Astrocyte (in vitro differentiated cells and primary cell): ENCODE measurements around the gene JAZF1. TPM values are rescaled to one million over a fixed set of nuclear protein-coding genes. Genes with fewer than 3 reads are reported as not detected.

Experiments
- DNase-seq: peaks from one replicate; pipeline ENCODE4 v3.0.0-alpha.2; 2010; ENCODE audit warnings: low read depth
- FAIRE-seq: peaks from 2 replicates; lab custom pipeline; 2011; peaks lifted over from hg19 to GRCh38; lab: Jason Lieb, UNC
- H2AFZ ChIP-seq: 2 replicates; pipeline ENCODE4 v1.6.0; 2012; ENCODE audit warnings: low read depth, low read length, inconsistent platforms
- H3K27ac ChIP-seq: 2 replicates; pipeline ENCODE4 v1.5.1; 2011; ENCODE audit warnings: low read depth, low read length, inconsistent platforms
- H3K27me3 ChIP-seq: 2 replicates; pipeline ENCODE4 v1.6.0; 2011; ENCODE audit warnings: low read length, inconsistent platforms; ENCODE audit not compliant: insufficient read depth
- H3K36me3 ChIP-seq: 2 replicates; pipeline ENCODE4 v1.5.1; 2011; ENCODE audit warnings: low read length, inconsistent platforms; ENCODE audit not compliant: insufficient read depth
- H3K4me1 ChIP-seq: 2 replicates; pipeline ENCODE4 v1.5.1; 2011; ENCODE audit warnings: low read length, inconsistent platforms; ENCODE audit not compliant: insufficient read depth
- H3K4me2 ChIP-seq: 2 replicates; pipeline ENCODE4 v1.6.0; 2012; ENCODE audit warnings: low read length, inconsistent platforms
- H3K4me3 ChIP-seq: 2 replicates; pipeline ENCODE4 v1.5.1; 2011; ENCODE audit warnings: low read depth, mild to moderate bottlenecking, low read length, inconsistent platforms; ENCODE audit not compliant: insufficient read depth
- H3K79me2 ChIP-seq: 2 replicates; pipeline ENCODE4 v1.6.0; 2012; ENCODE audit warnings: mild to moderate bottlenecking, low read length, inconsistent platforms; ENCODE audit not compliant: insufficient read depth
- H3K9ac ChIP-seq: 2 replicates; pipeline ENCODE4 v1.6.0; 2012; ENCODE audit warnings: mild to moderate bottlenecking, low read length, inconsistent platforms
- H3K9me3 ChIP-seq: 2 replicates; pipeline ENCODE4 v1.5.1; 2012; ENCODE audit warnings: low read depth, mild to moderate bottlenecking, low read length, inconsistent platforms; ENCODE audit not compliant: insufficient read depth
- H4K20me1 ChIP-seq: 2 replicates; pipeline ENCODE4 v1.6.0; 2012; ENCODE audit warnings: low read length, inconsistent platforms; ENCODE audit not compliant: insufficient read depth
- H3K27ac Mint-ChIP-seq: one replicate; pipeline ENCODE4 v1.8.0; 2021; ENCODE audit warnings: mild to moderate bottlenecking, mixed read lengths; ENCODE audit not compliant: unreplicated experiment
- H3K27me3 Mint-ChIP-seq: one replicate; pipeline ENCODE4 v1.8.0; 2021; ENCODE audit warnings: low read depth, mixed read lengths; ENCODE audit not compliant: unreplicated experiment
- H3K36me3 Mint-ChIP-seq: one replicate; pipeline ENCODE4 v1.8.0; 2021; ENCODE audit warnings: low read depth, mixed read lengths; ENCODE audit not compliant: unreplicated experiment
- H3K4me1 Mint-ChIP-seq: one replicate; pipeline ENCODE4 v1.8.0; 2021; ENCODE audit warnings: low read depth, mixed read lengths; ENCODE audit not compliant: unreplicated experiment
- H3K4me3 Mint-ChIP-seq: one replicate; pipeline ENCODE4 v1.8.0; 2021; ENCODE audit warnings: mild to moderate bottlenecking, moderate library complexity, mixed read lengths; ENCODE audit not compliant: unreplicated experiment
- H3K9me3 Mint-ChIP-seq: one replicate; pipeline ENCODE4 v1.8.0; 2021; ENCODE audit warnings: mild to moderate bottlenecking, mixed read lengths; ENCODE audit not compliant: unreplicated experiment
- EZH2 ChIP-seq: IDR thresholded peaks from 2 replicates; pipeline ENCODE4 v1.6.1; 2012; ENCODE audit warnings: mild to moderate bottlenecking, low read length, inconsistent platforms; ENCODE audit not compliant: insufficient read depth
- total RNA-seq: library from RNA; stranded (reverse); gene quantifications from 2 replicates; pipeline ENCODE4 v1.2.1, GENCODE V29; 2021
- TF ChIP-seq, protein P1 (sequence below): IDR thresholded peaks from 2 replicates; pipeline ENCODE4 v1.5.1; 2011; ENCODE audit warnings: low read depth, mild to moderate bottlenecking, inconsistent platforms, low read length, moderate library complexity; ENCODE audit not compliant: insufficient read depth

The JAZF1 gene
- total RNA-seq, 1 donor from 2014 or later = 20.1 TPM

- Histone ChIP-seq H3K79me2 (no peaks in the 10 kb centered on the region), H3K9ac (no peak overlapping the region), H3K27ac (no peak overlapping the region), H3K4me1 (peaks cover 2% of the 10 kb centered on the region), H3K27me3 (no peaks in the 10 kb centered on the region), H3K9me3 (no peaks in the 10 kb centered on the region), H3K4me3 (no peak overlapping the region), H4K20me1 (no peaks in the 10 kb centered on the region), H3K4me2 (peak overlapping the region; percentile 26), H3K36me3 (no peaks in the 10 kb centered on the region), H2AFZ (no peak overlapping the region)
- Mint-ChIP-seq H3K27me3 (peaks cover 28% of the 10 kb centered on the region), H3K27ac (no peak overlapping the region), H3K9me3 (peaks cover 2% of the 10 kb centered on the region), H3K36me3 (no peaks in the 10 kb centered on the region), H3K4me3 (no peak overlapping the region), H3K4me1 (no peaks in the 10 kb centered on the region)
- TF ChIP-seq EZH2 = no peak
- TF ChIP-seq, protein P1, sequence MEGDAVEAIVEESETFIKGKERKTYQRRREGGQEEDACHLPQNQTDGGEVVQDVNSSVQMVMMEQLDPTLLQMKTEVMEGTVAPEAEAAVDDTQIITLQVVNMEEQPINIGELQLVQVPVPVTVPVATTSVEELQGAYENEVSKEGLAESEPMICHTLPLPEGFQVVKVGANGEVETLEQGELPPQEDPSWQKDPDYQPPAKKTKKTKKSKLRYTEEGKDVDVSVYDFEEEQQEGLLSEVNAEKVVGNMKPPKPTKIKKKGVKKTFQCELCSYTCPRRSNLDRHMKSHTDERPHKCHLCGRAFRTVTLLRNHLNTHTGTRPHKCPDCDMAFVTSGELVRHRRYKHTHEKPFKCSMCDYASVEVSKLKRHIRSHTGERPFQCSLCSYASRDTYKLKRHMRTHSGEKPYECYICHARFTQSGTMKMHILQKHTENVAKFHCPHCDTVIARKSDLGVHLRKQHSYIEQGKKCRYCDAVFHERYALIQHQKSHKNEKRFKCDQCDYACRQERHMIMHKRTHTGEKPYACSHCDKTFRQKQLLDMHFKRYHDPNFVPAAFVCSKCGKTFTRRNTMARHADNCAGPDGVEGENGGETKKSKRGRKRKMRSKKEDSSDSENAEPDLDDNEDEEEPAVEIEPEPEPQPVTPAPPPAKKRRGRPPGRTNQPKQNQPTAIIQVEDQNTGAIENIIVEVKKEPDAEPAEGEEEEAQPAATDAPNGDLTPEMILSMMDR = no peak
- FAIRE-seq = no peak
- DNase-seq = peak; percentile 77
These were observed 12.4 kb upstream of the JAZF1 start for GRCh38 chr7:28192786-28193585.

DNA sequence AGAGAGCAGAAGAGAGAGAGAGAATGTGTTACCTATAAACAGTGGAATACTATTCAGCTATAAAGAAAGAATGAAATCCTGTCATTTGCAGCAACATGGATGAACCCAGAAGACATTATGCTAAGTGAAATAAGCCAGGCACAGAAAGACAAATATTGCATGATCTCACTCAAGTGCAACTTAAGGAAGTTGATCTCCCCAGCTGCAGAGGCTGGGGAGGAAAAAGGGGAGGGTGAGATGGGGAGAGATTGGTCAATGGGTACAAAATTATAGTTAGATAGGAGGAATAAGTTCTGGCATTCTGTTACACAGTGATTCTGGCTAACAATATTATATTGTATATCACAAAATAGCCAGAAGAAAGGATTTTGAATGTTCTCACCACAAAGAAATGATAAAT lies 11.2 kb upstream of the JAZF1 start:
- DNase-seq (no peak), FAIRE-seq (no peak)
- no peaks in the 10 kb centered on the region for H4K20me1 ChIP-seq
- peaks cover 2% of the 10 kb centered on the region for H3K4me1 ChIP-seq
- no peak overlapping the region for H3K4me2 ChIP-seq
- H3K9ac ChIP-seq = no peak overlapping the region
- Mint-ChIP-seq H3K36me3 (no peaks in the 10 kb centered on the region), H3K4me3 (no peak overlapping the region), H3K4me1 (no peaks in the 10 kb centered on the region), H3K9me3 (peaks cover 2% of the 10 kb centered on the region), H3K27ac (no peak overlapping the region), H3K27me3 (peaks cover 30% of the 10 kb centered on the region)
- H3K79me2 ChIP-seq = no peaks in the 10 kb centered on the region
- no peaks in the 10 kb centered on the region for H3K36me3 ChIP-seq
- TF ChIP-seq EZH2 = no peak
- TF ChIP-seq, protein P1 = no peak
- no peaks in the 10 kb centered on the region for H3K9me3 ChIP-seq
- no peaks in the 10 kb centered on the region for H3K27me3 ChIP-seq
- H3K27ac ChIP-seq = no peak overlapping the region
- no peak overlapping the region for H3K4me3 ChIP-seq
- H2AFZ ChIP-seq = no peak overlapping the region

GRCh38 chr7:28191184-28191583 lies 10.6 kb upstream of the JAZF1 start:
- no peaks in the 10 kb centered on the region for H3K9me3 ChIP-seq
- H2AFZ ChIP-seq = no peak overlapping the region
- H4K20me1 ChIP-seq = no peaks in the 10 kb centered on the region
- no peaks in the 10 kb centered on the region for H3K79me2 ChIP-seq
- peaks cover 2% of the 10 kb centered on the region for H3K4me1 ChIP-seq
- Mint-ChIP-seq H3K9me3 (peaks cover 2% of the 10 kb centered on the region), H3K4me1 (no peaks in the 10 kb centered on the region), H3K27ac (no peak overlapping the region), H3K36me3 (no peaks in the 10 kb centered on the region), H3K27me3 (peaks cover 30% of the 10 kb centered on the region), H3K4me3 (no peak overlapping the region)
- TF ChIP-seq, protein P1 = no peak
- TF ChIP-seq EZH2 = no peak
- H3K27ac ChIP-seq = no peak overlapping the region
- no peak overlapping the region for H3K9ac ChIP-seq
- H3K4me3 ChIP-seq = no peak overlapping the region
- no peak overlapping the region for H3K4me2 ChIP-seq
- no peaks in the 10 kb centered on the region for H3K27me3 ChIP-seq
- FAIRE-seq (no peak), DNase-seq (no peak)
- H3K36me3 ChIP-seq = no peaks in the 10 kb centered on the region
